Measurements from ENCODE around the gene PLLP.

Gene PLLP

GRCh38 chr16:57284209-57284951, at the start of gene PLLP:
TSS of gene PLLP (minus strand) at chr16:57284672. CDS start at chr16:57284540, 132 bp downstream.
- no peak for DNase-seq

GRCh38 chr16:57333402-57333801, 48.9 kb upstream of the PLLP start:
- DNase-seq = no peak

- DNase-seq = no peak
Measured at GRCh38 chr16:57331355-57331754, 46.9 kb upstream of the PLLP start.

GRCh38 chr16:57329718-57330327, 45.4 kb upstream of the PLLP start:
- no peak for DNase-seq

GRCh38 chr16:57325458-57325857, 41.0 kb upstream of the PLLP start:
- no peak for DNase-seq

GRCh38 chr16:57324749-57325148, 40.3 kb upstream of the PLLP start:
- no peak for DNase-seq

GRCh38 chr16:57319646-57320045, 35.2 kb upstream of the PLLP start:
- no peak for DNase-seq

GRCh38 chr16:57318240-57318970, 33.9 kb upstream of the PLLP start:
- DNase-seq = no peak

GRCh38 chr16:57316390-57317017, 32.0 kb upstream of the PLLP start:
- DNase-seq = no peak

- no peak for DNase-seq
Measured at GRCh38 chr16:57315416-57315815, 30.9 kb upstream of the PLLP start.

GRCh38 chr16:57314161-57314785, 29.8 kb upstream of the PLLP start:
- no peak for DNase-seq

- DNase-seq = no peak
Measured at GRCh38 chr16:57313509-57313908, 29.0 kb upstream of the PLLP start.

GRCh38 chr16:57310801-57311200, 26.3 kb upstream of the PLLP start:
- no peak for DNase-seq

- DNase-seq = no peak
Measured at GRCh38 chr16:57308041-57308440, 23.6 kb upstream of the PLLP start.

GRCh38 chr16:57307365-57307764, 22.9 kb upstream of the PLLP start:
- DNase-seq = no peak

GRCh38 chr16:57306676-57307341, 22.3 kb upstream of the PLLP start:
- DNase-seq = no peak

GRCh38 chr16:57305159-57305811, 20.8 kb upstream of the PLLP start:
- DNase-seq = no peak

GRCh38 chr16:57304169-57305061, 19.9 kb upstream of the PLLP start:
- no peak for DNase-seq

- DNase-seq = no peak
Measured at GRCh38 chr16:57303910-57304168, 19.4 kb upstream of the PLLP start.

GRCh38 chr16:57303021-57303909, 18.8 kb upstream of the PLLP start:
- DNase-seq = no peak

Data from DMS79 treated with DMSO at 0.1 percent for 48 hours (cell line).